Measurements from ENCODE around the gene SGMS1.
"Not testable (repeated sequence)": the region's sequence is repeated elsewhere in the genome, so short reads cannot be mapped to it uniquely, and the experiment has no call there.

Gene SGMS1

GRCh38 chr10:50540069-50540825, 83.5 kb downstream of the SGMS1 start:
- H3K4me3 ChIP-seq (ENCODE audit: low read length), result peak overlapping the region; percentile 62
- no peak for TF ChIP-seq ZNF274 (IDR thresholded peaks at IDR 0.05; ENCODE audit: low read depth, low read length)

- no peak for TF ChIP-seq ZNF274 (IDR thresholded peaks at IDR 0.05; ENCODE audit: low read depth, low read length)
- H3K4me3 ChIP-seq (ENCODE audit: low read length), result no peak overlapping the region
Observed at GRCh38 chr10:50538555-50539398, 85.0 kb downstream of the SGMS1 start.

- no peak overlapping the region for H3K4me3 ChIP-seq (ENCODE audit: low read length)
- no peak for TF ChIP-seq ZNF274 (IDR thresholded peaks at IDR 0.05; ENCODE audit: low read depth, low read length)
Observed at GRCh38 chr10:50536617-50537240, 87.0 kb downstream of the SGMS1 start.

GRCh38 chr10:50534748-50535376, 88.9 kb downstream of the SGMS1 start:
- not testable (repeated sequence) for H3K4me3 ChIP-seq (ENCODE audit: low read length)

- no peak overlapping the region for H3K4me3 ChIP-seq (ENCODE audit: low read length)
- TF ChIP-seq ZNF274 (IDR thresholded peaks at IDR 0.05; ENCODE audit: low read depth, low read length), result no peak
Observed at GRCh38 chr10:50533296-50533695, 90.5 kb downstream of the SGMS1 start.

GRCh38 chr10:50531388-50532077, 92.2 kb downstream of the SGMS1 start:
- TF ChIP-seq ZNF274 (IDR thresholded peaks at IDR 0.05; ENCODE audit: low read depth, low read length), result no peak
- H3K4me3 ChIP-seq (ENCODE audit: low read length), result no peak overlapping the region

- TF ChIP-seq ZNF274 (IDR thresholded peaks at IDR 0.05; ENCODE audit: low read depth, low read length), result no peak
Observed at GRCh38 chr10:50529660-50530059, 94.1 kb downstream of the SGMS1 start.

GRCh38 chr10:50528206-50528605, 95.5 kb downstream of the SGMS1 start:
- no peak for TF ChIP-seq ZNF274 (IDR thresholded peaks at IDR 0.05; ENCODE audit: low read depth, low read length)
- H3K4me3 ChIP-seq (ENCODE audit: low read length), result no peak overlapping the region

More at GRCh38 chr10:50529660-50530059, 94.1 kb downstream of the SGMS1 start:
- H3K4me3 ChIP-seq (ENCODE audit: low read length), result no peak overlapping the region

GRCh38 chr10:50527442-50528043, 96.2 kb downstream of the SGMS1 start:
- TF ChIP-seq ZNF274 (IDR thresholded peaks at IDR 0.05; ENCODE audit: low read depth, low read length), result no peak
- no peak overlapping the region for H3K4me3 ChIP-seq (ENCODE audit: low read length)

- TF ChIP-seq ZNF274 (IDR thresholded peaks at IDR 0.05; ENCODE audit: low read depth, low read length), result no peak
- H3K4me3 ChIP-seq (ENCODE audit: low read length), result no peak overlapping the region
Observed at GRCh38 chr10:50526185-50526584, 97.6 kb downstream of the SGMS1 start.

- H3K4me3 ChIP-seq (ENCODE audit: low read length), result no peak overlapping the region
- TF ChIP-seq ZNF274 (IDR thresholded peaks at IDR 0.05; ENCODE audit: low read depth, low read length), result no peak
Observed at GRCh38 chr10:50523357-50523756, 100.4 kb downstream of the SGMS1 start.

GRCh38 chr10:50522908-50523307, 100.8 kb downstream of the SGMS1 start:
- TF ChIP-seq ZNF274 (IDR thresholded peaks at IDR 0.05; ENCODE audit: low read depth, low read length), result no peak

GRCh38 chr10:50520115-50520514, 103.6 kb downstream of the SGMS1 start:
- H3K4me3 ChIP-seq (ENCODE audit: low read length), result no peak overlapping the region
- TF ChIP-seq ZNF274 (IDR thresholded peaks at IDR 0.05; ENCODE audit: low read depth, low read length), result no peak

More at GRCh38 chr10:50522908-50523307, 100.8 kb downstream of the SGMS1 start:
- H3K4me3 ChIP-seq (ENCODE audit: low read length), result no peak overlapping the region
